HG03575 (cell line): ENCODE results near the gene TRIP12.
"Not testable (repeated sequence)": the region's sequence is repeated elsewhere in the genome, so short reads cannot be mapped to it uniquely, and the experiment has no call there.

ENCODE experiments used
- ATAC-seq: cut with Tn5 transposase; IDR thresholded peaks from one replicate; pipeline ENCODE4 v1.9.1; 2021; ENCODE audit not compliant: unreplicated experiment, insufficient number of reproducible peaks, low FRiP score; ENCODE audit errors: extremely low read depth

Gene TRIP12

GRCh38 chr2:229850355-229851275 is 71.2 kb downstream of the TRIP12 start:
- ATAC-seq: not testable (repeated sequence)

- ATAC-seq: no peak
Measured at GRCh38 chr2:229849073-229849472, 72.7 kb downstream of the TRIP12 start.

GRCh38 chr2:229843613-229844012 is 78.2 kb downstream of the TRIP12 start:
- ATAC-seq: no peak

- ATAC-seq: no peak
Measured at GRCh38 chr2:229838729-229839128, 83.1 kb downstream of the TRIP12 start.

- no peak for ATAC-seq
Measured at GRCh38 chr2:229836847-229837246, 85.0 kb downstream of the TRIP12 start.

- ATAC-seq: no peak
Measured at GRCh38 chr2:229835596-229836283, 86.1 kb downstream of the TRIP12 start.

GRCh38 chr2:229834368-229834767 is 87.4 kb downstream of the TRIP12 start:
- not testable (repeated sequence) for ATAC-seq

- ATAC-seq: no peak
Measured at GRCh38 chr2:229832510-229832898, 89.3 kb downstream of the TRIP12 start.

GRCh38 chr2:229831805-229832509 is 89.9 kb downstream of the TRIP12 start:
- ATAC-seq: no peak

- ATAC-seq: no peak
Measured at GRCh38 chr2:229825476-229825875, 96.3 kb downstream of the TRIP12 start.

GRCh38 chr2:229821316-229821715 is 100.5 kb downstream of the TRIP12 start:
- ATAC-seq: no peak

- no peak for ATAC-seq
Measured at GRCh38 chr2:229818230-229818629, 103.6 kb downstream of the TRIP12 start.

GRCh38 chr2:229815858-229816257 is 106.0 kb downstream of the TRIP12 start:
- no peak for ATAC-seq

GRCh38 chr2:229815342-229815741 is 106.5 kb downstream of the TRIP12 start:
- ATAC-seq: no peak

GRCh38 chr2:229810786-229811185 is 111.0 kb downstream of the TRIP12 start:
- ATAC-seq: no peak

- ATAC-seq: no peak
Measured at GRCh38 chr2:229805559-229805958, 116.2 kb downstream of the TRIP12 start.

- ATAC-seq: no peak
Measured at GRCh38 chr2:229802785-229803184, 119.0 kb downstream of the TRIP12 start.

GRCh38 chr2:229800997-229801754 is 120.6 kb downstream of the TRIP12 start:
- ATAC-seq: no peak
